K562 (cell line): ENCODE measurements around the gene APLP1. TPM values are rescaled to one million over a fixed set of nuclear protein-coding genes. Genes with fewer than 3 reads are reported as not detected.
A peak's percentile ranks its signal among the peaks of the same experiment; 100 is the strongest.

Experiments
- ATAC-seq: fragments of 200-7000 bp; cut with Tn5 transposase; 3 replicates; pipeline ENCODE4 v1.9.1; 2020; ENCODE audit warnings: moderate library complexity
- BruUV-seq: library from RNA; stranded (reverse); fragments of 400-500 nt; replicated peaks from 2 replicates; lab custom pipeline; 2021; lab: Mats Ljungman, UMichigan
- CTCF ChIA-PET: fragments of 300-600 bp; formaldehyde crosslinking; extraction: SDS; loops from one replicate; lab custom pipeline; 2021; ENCODE audit warnings: low intra/inter-chr PET ratio; lab: Yijun Ruan, JAX
- POLR2A ChIA-PET: fragments of 300-600, 350-650 bp; sonication (Branson Sonifier 250); formaldehyde crosslinking; extraction: SDS; loops from one replicate; lab custom pipeline; 2021; ENCODE audit warnings: antibody characterized with exemption, inconsistent platforms; lab: Yijun Ruan, JAX
- DNase-seq, 4 experiments: peaks; one replicate each; pipeline versions ENCODE4 v3.0.0 to v3.0.0-alpha.2; 2011 to 2018; ENCODE audit warnings: low spot score in 3 of 4, mixed read lengths in 3 of 4; ENCODE audit errors: extremely low read depth in 1 of 4
- FAIRE-seq: peaks from 2 replicates; lab custom pipeline; 2011; peaks lifted over from hg19 to GRCh38; lab: Jason Lieb, UNC
- H2AFZ ChIP-seq: 2 replicates; pipeline ENCODE4 v1.6.0; 2011; ENCODE audit warnings: low read depth, low read length, control low read depth, inconsistent platforms
- H3K27ac ChIP-seq: fragments of 200-600 bp; 3 replicates; pipeline ENCODE4 v1.8.0; 2011; ENCODE audit warnings: low read depth, mild to moderate bottlenecking, control low read depth, inconsistent platforms, low read length, moderate library complexity, mixed read lengths; ENCODE audit errors: extremely low read depth
- H3K27me3 ChIP-seq, 2 experiments: fragments of 300-600 bp in 1 of 2; 2 replicates in 1 of 2; 3 replicates in 1 of 2; pipeline versions ENCODE4 v1.6.0 to v1.8.0; 2011; ENCODE audit warnings: inconsistent platforms in 2 of 2, low read length in 2 of 2, mild to moderate bottlenecking in 1 of 2, mixed read lengths in 1 of 2, moderate library complexity in 1 of 2; ENCODE audit not compliant: control insufficient read depth in 2 of 2, insufficient read depth in 2 of 2
- H3K36me3 ChIP-seq: fragments of 300-600 bp; 3 replicates; pipeline ENCODE4 v1.8.0; 2011; ENCODE audit warnings: mild to moderate bottlenecking, low read length, inconsistent platforms; ENCODE audit not compliant: control insufficient read depth, insufficient read depth
- H3K4me1 ChIP-seq, 2 experiments: fragments of 200-600 bp in 1 of 2; replicated peaks in 1 of 2; 2 replicates in 1 of 2; 3 replicates in 1 of 2; pipeline versions ENCODE4 v1.5.1 to v1.8.0; 2011; ENCODE audit warnings: inconsistent platforms in 2 of 2, low read length in 2 of 2, mild to moderate bottlenecking in 1 of 2, mixed read lengths in 1 of 2, moderate library complexity in 1 of 2; ENCODE audit not compliant: control insufficient read depth in 2 of 2, insufficient read depth in 2 of 2
- H3K4me2 ChIP-seq: 2 replicates; pipeline ENCODE4 v1.6.1; 2011; ENCODE audit warnings: low read length, control low read depth, inconsistent platforms, mixed read lengths; ENCODE audit not compliant: insufficient read depth
- H3K4me3 ChIP-seq: fragments of 200-600 bp; sonication (generic), shearing (Covaris generic); 2 replicates; pipeline ENCODE4 v1.5.1; 2016; ENCODE audit warnings: control low read depth, inconsistent platforms
- H3K79me2 ChIP-seq: fragments of 200-600 bp; 3 replicates; pipeline ENCODE4 v1.8.0; 2011; ENCODE audit warnings: low read length, inconsistent platforms; ENCODE audit not compliant: control insufficient read depth, insufficient read depth
- H3K9ac ChIP-seq, 2 experiments: 2 replicates each; pipeline versions ENCODE4 v1.6.0 to v1.6.1; 2011; ENCODE audit warnings: low read depth in 2 of 2, low read length in 2 of 2, control low read depth in 1 of 2, inconsistent platforms in 1 of 2, mild to moderate bottlenecking in 1 of 2, mixed read lengths in 1 of 2; ENCODE audit not compliant: insufficient read depth in 1 of 2
- H3K9me1 ChIP-seq: one replicate; pipeline ENCODE4 v1.6.0; 2011; ENCODE audit warnings: inconsistent platforms, mild to moderate bottlenecking, low read length, moderate library complexity; ENCODE audit not compliant: control insufficient read depth, insufficient read depth
- H3K9me3 ChIP-seq: replicated peaks from 2 replicates; pipeline ENCODE4 v1.5.1; 2011; ENCODE audit warnings: low read depth, low read length, inconsistent platforms; ENCODE audit not compliant: control insufficient read depth, insufficient read depth
- H4K20me1 ChIP-seq: replicated peaks from 2 replicates; pipeline ENCODE4 v1.6.1; 2011; ENCODE audit warnings: low read length, inconsistent platforms, mixed read lengths; ENCODE audit not compliant: control insufficient read depth, insufficient read depth
- EGR1 ChIP-seq: fragments of 450-650 bp; conservative IDR thresholded peaks from 2 replicates; pipeline ENCODE4 v1.6.1; 2017; ENCODE audit warnings: mild to moderate bottlenecking
- MTA3 ChIP-seq: fragments of 450-650 bp; formaldehyde crosslinking; IDR thresholded peaks from 2 replicates; pipeline ENCODE4 v1.6.1; 2017; ENCODE audit warnings: mild to moderate bottlenecking, borderline replicate concordance
- SREBF2 ChIP-seq: sonication (generic); formaldehyde crosslinking; IDR thresholded peaks from 2 replicates; pipeline ENCODE4 v1.4.0; 2020; ENCODE audit warnings: mild to moderate bottlenecking, missing genetic modification reagents
- ZFP36 ChIP-seq: fragments of 150-350 bp; IDR thresholded peaks from 2 replicates; pipeline ENCODE4 v1.6.1; 2018; ENCODE audit warnings: low read length, low read depth; ENCODE audit not compliant: partially characterized antibody
- WGBS: fragments of 100-300 bp; shearing (Covaris generic); methylation state at CpG from one replicate; pipeline ENCODE4 v1.1.6; 2016; ENCODE audit warnings: low coverage, mixed read lengths; ENCODE audit not compliant: insufficient coverage; ENCODE audit errors: missing lambda C conversion rate; 5-methylcytosine and 5-hydroxymethylcytosine counted together
- in situ Hi-C: fragments of 300-500 bp; cut with MboI; formaldehyde crosslinking; loops from 4 replicates; pipeline ENCODE4 v1.15.0; 2018; ENCODE audit warnings: inconsistent platforms, mixed read lengths
- intact Hi-C: fragments of 100-400 bp; cut with micrococcal nuclease; formaldehyde crosslinking; loops from 2 replicates; pipeline ENCODE4 v1.14.2; 2022
- polyA plus RNA-seq, 8 experiments: library from polyadenylated mRNA; depleted of rRNA in 4 of 8; stranded (reverse) in 5 of 8; unstranded in 3 of 8; fragments of >200 nt; fragmentation: Nextera tagmentation in 2 of 8; fragmentation: Illumina TruSeq in 1 of 8; extraction: Ambion mirVana in 2 of 8; extraction: Trizol in 1 of 8; gene quantifications; 2 replicates each; pipeline versions ENCODE4 v1.2.1 to v1.2.3, GENCODE V29; 2011 to 2014; ENCODE audit warnings: inconsistent platforms in 1 of 8, missing spikeins in 1 of 8
- total RNA-seq, 7 experiments: library from RNA; depleted of rRNA in 6 of 7; stranded (reverse); fragments of >200 nt in 6 of 7; fragmentation: Illumina TruSeq in 2 of 7; extraction: Trizol in 2 of 7; gene quantifications; 2 replicates each; pipeline versions ENCODE4 v1.2.1 to v1.2.3, GENCODE V29; 2011 to 2021; ENCODE audit warnings: low replicate concordance in 1 of 7
- TF ChIP-seq, protein P1 (sequence below): fragments of 450-650 bp; IDR thresholded peaks from 2 replicates; pipeline ENCODE4 v1.6.1; 2017; ENCODE audit warnings: mild to moderate bottlenecking, moderate library complexity
- TF ChIP-seq, protein P2 (sequence below), 2 experiments: fragments of 450-650 bp in 1 of 2; sonication (generic) in 1 of 2; formaldehyde crosslinking in 1 of 2; IDR thresholded peaks in 1 of 2; conservative IDR thresholded peaks in 1 of 2; 2 replicates each; pipeline versions ENCODE4 v1.6.1 to v1.8.1; 2016 to 2023; ENCODE audit warnings: mild to moderate bottlenecking in 2 of 2, moderate library complexity in 2 of 2, inconsistent platforms in 1 of 2, missing genetic modification reagents in 1 of 2

APLP1 gene
- total and polyA plus RNA-seq, 9 of the 15 experiments (the other 6 are each of a cell fraction or from before 2014, with no cell fraction given), result 0.69 to 9.9 (median 4.7) TPM

DNA sequence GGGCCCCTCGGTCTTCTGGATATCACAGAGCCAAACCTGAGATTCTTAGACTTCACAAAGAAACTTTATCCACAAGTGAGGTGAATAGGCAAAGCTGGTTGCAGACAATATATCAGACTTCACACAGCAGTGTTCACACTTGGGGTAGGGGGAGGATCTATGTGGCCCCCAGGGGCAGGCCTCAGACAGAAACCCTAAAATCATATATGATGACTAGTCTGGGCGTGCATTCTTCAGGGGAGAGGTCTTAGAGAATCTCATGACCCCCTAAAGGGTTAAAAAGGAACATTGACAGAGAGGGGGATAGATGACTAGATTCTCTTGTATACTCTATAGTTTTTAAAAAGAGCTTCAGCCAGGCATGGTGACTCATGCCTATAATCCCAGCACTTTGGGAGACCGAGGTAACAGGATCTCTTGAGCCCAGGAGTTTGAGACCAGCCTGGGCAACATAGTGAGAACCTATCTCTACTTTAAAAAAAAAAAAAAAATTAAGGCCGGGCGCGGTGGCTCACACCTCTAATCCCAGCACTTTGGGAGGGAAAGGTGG, 36.9 kb downstream of the APLP1 start:
- Histone ChIP-seq H3K4me3 (no peak overlapping the region), H2AFZ (peak overlapping the region; percentile 58), H4K20me1 (no peaks in the 10 kb centered on the region), H3K9me1 (no peaks in the 10 kb centered on the region), H3K9ac (no peak overlapping the region), H3K79me2 (peaks cover 1% of the 10 kb centered on the region; the same call in 1 of the 3 replicates), H3K36me3 (no peaks in the 10 kb centered on the region), H3K9me3 (no peaks in the 10 kb centered on the region), H3K4me1 (peaks cover 42 to 44% of the 10 kb centered on the region in 2 experiments), H3K27me3 (no peaks in the 10 kb centered on the region), H3K27ac (peak overlapping the region; percentile 33; the same call in 1 of the 3 replicates), H3K4me2 (no peak overlapping the region)
- no peak for FAIRE-seq
- POLR2A ChIA-PET, result interaction anchor here (0.7 to 1.4 kb wide), 2 partner anchors 11 to 12 kb away, joined by 3 to 4 read pairs; no protein-coding TSS in a partner anchor
- CTCF ChIA-PET, result interaction anchor here (0.6 kb wide), 1 partner anchor 80 kb away, joined by 4 read pairs; no protein-coding TSS in a partner anchor
- no TSS peak for BruUV-seq
- intact Hi-C loops, result no loop called here
- ATAC-seq, result no peak
- in situ Hi-C loops, result no loop called here
- no peak for DNase-seq
- TF ChIP-seq EGR1 (peak; percentile 47; the same call in 1 of the 2 replicates), MTA3 (no peak), ZFP36 (no peak), SREBF2 (CRISPR knock-in tag) (no peak)
- TF ChIP-seq, protein P1, sequence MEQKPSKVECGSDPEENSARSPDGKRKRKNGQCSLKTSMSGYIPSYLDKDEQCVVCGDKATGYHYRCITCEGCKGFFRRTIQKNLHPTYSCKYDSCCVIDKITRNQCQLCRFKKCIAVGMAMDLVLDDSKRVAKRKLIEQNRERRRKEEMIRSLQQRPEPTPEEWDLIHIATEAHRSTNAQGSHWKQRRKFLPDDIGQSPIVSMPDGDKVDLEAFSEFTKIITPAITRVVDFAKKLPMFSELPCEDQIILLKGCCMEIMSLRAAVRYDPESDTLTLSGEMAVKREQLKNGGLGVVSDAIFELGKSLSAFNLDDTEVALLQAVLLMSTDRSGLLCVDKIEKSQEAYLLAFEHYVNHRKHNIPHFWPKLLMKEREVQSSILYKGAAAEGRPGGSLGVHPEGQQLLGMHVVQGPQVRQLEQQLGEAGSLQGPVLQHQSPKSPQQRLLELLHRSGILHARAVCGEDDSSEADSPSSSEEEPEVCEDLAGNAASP, result no peak
- TF ChIP-seq, protein P2, sequence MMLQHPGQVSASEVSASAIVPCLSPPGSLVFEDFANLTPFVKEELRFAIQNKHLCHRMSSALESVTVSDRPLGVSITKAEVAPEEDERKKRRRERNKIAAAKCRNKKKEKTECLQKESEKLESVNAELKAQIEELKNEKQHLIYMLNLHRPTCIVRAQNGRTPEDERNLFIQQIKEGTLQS (IDR thresholded peaks at IDR 0.05), result peak; percentile 46; the same call in 1 of the 2 replicates
- TF ChIP-seq, protein P2 (CRISPR knock-in tag; conservative IDR thresholded peaks at IDR 0.05), result no peak
- WGBS, result 42% methylated on average over 3 of the region's 6 CpGs
